Stimulated activated naive CD4-positive, alpha-beta T cell (primary cell): ENCODE data around the gene PARP9.

Experiments
- DNase-seq, 6 experiments: peaks; one replicate each; lab custom pipeline; 2025; lab: John Stamatoyannopoulos, UW

Gene PARP9

DNA sequence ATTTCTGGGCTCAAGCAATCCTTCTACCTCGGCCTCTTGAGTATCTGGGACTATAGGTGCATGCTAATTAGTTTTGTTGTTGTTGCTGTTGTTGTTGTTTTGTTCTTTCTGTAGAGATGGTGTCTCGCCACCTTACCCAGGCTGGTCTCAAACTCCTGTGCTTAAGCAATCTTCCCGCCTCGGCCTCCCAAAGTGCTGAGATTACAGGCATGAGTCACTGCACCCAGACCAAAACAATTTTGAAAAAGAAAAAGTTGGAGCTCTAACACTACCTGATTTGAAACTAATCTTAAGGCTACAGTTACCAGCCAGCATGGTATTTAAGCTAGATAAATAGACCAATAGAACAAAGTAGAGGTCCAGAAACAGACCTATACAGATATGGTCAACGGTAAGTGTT lies 79.1 kb downstream of the PARP9 start:
- DNase-seq = no peak

DNA sequence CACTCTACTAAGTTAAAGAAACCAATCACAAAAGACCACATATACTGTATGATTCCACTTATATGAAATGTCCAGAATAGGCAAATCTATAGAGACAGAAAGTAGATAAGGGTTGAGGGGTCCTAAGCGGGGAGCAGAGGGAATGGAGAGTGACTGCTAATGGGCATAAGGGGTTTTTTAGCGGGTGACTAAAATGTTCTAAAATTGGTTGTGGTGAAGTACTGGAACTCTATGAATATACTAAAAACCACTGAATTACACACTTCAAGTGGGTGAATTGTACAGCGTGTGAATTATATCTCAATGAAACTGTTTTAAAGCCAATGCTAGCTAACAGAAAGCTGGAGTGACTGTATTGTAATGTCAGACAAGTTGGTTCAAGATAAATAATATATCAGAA lies 82.7 kb downstream of the PARP9 start:
- no peak for DNase-seq
